CD4-positive, alpha-beta T cell treated with Interferon gamma for 1 hour (primary cell): ENCODE results near the gene STPG3.

ENCODE experiments used
- DNase-seq: peaks from one replicate; pipeline ENCODE4 v3.0.0-alpha.2; 2020

Gene STPG3

GRCh38 chr9:137267933-137268355 is 16.9 kb downstream of the STPG3 start:
- no peak for DNase-seq

DNA sequence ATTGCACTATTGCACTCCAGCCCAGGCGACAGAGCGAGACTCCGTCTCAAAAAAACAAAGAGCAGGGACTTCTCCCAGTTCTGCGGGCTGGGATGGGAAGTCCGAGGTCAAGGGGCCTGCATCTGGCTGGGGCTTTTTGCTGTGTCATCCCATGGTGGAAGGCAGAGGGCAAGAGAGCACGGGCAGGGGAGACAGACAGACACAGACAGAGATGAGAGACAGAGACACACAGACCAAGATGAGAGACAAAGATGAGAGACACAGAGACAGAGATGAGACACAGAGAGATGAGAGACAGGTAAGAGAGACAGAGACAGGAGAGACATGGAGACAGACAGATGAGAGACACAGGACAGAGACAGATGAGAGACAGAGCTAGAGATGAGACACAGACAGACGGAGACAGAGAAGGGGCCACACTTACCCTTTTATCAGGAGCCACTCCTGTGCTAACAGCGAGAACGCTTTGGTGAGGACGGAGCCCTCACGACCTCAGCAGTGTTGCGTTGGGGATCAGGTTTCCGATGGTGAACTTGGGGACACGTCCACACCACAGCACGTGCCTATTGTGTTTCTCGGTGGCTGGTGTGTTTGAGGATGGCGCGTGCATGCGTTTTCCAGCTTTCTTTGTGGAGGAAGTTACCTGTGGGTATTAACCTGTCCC is 17.6 kb downstream of the STPG3 start:
- no peak for DNase-seq

DNA sequence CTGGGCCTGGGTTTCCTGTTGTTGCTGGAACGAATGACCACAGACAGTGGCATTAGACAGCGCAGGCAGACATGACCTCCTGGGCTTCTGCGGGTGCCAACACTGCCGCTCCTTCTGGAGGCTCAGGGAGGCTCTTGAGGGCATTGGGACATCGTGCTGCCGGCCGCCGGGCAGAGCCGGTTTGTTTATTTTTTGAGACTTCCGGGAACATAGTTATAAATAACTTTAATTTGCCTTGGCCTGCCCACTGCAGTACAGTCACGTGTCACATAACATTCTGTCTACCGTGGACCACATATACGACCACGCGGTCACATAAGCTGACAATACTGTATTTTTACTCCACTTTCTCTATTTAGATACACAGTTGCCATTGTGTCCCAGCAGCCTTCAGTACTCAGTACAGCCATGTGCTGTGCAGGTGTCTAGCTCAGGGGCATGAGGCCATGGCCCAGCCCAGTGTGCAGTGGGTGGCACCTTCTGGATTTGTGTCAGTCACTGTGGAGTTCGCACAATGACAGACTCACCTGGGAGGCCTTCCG is 18.2 kb downstream of the STPG3 start:
- DNase-seq, result no peak

DNA sequence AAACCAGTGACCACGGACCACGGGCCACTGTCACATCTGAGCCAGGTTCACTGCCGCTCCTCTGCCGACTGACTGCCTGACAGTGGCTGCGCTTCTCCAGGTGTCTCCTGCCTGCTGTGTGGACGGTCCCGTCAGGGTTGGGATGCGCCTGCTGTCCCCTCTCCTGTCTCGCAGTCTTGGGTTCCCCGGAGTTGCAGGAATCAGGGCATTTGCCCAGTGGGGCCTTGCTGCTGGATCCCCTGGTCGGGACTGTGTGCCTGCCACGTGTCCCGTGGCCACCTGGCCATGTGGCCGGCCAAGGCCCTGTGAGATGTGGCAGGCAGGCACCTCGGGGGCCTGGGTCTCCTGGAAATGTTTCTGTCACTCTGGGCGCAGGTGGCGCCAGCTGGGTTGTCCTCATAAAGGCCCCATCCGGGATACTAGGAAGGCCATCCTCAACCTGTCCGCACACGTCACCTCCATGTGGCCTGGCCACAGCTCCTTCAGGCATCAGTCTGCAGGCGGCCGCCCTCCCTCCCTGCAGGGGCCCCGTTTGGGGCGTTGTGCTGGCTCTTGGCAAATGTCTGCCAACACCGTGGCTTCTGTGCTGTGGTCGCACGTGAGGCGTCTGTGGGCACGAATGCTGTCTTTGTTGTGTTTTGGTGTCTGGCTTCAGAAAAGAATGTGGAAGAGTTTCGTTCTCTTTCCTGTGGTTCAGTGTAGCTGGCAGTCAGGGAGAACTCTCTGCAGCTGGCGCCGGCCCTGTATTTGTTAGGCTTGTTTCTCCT is 20.0 kb downstream of the STPG3 start:
- no peak for DNase-seq

DNA sequence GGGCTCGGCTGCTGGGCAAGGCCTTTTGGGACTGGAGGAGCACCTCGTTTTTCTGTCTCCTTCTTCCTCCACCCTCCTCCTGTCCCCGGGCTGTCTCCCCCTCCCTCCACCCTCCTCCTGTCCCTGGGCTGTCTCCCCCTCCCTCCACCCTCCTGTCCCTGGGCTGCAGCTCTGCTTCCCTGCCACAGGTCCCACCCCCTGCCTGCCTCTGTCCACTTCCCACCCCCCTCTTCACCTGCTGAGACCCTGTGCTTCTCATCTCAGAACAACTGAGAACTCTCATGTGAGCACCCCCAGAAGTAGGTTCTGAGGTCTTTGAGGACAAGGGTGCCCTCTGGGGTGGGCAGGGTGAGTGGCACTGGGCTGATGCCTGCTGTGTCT is 20.6 kb downstream of the STPG3 start:
- DNase-seq, result no peak

GRCh38 chr9:137272241-137273094 is 21.4 kb downstream of the STPG3 start:
- DNase-seq, result no peak

DNA sequence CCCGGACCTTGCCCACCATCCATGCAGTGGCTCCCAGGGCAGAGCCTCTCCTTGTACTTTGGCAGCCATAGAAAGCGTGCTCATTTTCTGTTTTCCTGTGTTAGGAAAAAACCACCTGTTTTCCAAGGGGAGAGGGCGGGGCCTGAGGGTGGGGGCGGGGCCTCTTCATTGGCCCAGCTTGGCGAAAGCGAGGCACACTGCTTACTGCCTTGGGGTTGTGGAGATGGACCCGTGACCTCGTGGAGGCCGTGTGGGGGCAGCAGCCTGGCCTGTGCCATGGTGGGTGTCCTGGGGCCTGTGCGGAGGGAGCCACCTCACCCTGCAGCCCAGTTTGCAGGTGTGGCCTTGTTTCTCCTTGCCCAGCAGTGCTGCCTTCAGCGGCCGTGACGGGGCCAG is 22.0 kb downstream of the STPG3 start:
- DNase-seq, result no peak

DNA sequence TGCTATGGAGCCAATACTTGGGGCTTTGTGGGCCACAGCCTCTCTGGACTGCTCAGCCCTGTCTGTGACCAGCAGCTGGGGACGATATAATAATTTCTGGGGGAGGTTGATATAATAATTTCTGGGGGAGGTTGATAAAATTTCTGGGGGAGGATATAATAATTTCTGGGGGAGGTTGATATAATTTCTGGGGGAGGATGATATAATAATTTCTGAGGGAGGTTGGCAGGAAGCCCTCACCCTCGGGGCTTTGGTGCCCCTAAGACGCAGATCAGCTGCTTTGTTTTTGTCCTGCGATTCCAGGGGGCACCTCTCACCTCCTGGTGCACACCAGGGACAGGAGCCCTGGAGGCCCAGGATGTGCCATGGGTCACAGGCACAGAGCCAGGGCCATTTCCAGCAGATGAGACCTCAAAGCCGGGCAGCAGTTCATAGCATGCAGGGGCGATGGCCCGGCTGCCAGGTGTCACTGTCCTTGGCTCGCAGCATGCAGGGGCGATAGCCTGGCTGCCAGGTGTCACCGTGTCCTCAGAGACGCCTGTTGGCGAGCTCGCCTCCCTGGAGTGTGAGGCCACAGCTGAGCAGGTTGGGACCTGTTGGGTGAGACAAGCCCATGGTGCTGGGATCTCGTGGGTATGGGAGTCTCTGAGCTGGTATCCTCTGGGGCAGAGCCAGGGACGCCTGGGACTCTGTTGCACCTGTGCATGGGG is 22.7 kb downstream of the STPG3 start:
- DNase-seq, result no peak

DNA sequence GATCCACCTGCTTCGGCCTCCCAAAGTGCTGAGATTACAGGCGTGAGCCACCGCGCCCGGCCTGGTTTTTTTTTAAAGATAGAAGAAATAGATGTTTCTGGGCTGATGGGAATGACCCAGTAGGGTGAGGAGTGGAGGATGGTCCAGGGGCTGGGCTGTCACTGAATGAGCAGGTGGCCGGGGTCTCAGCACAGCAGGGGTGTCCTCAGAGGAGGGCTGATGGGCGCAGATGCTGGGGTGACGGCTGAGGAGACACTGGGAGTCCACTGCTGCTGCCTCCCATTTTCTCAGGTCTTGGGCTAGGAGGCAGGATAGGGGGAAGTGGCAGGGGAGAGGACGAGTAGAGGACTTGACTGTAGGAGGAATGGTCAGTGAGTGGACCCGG is 24.1 kb downstream of the STPG3 start:
- DNase-seq, result no peak

DNA sequence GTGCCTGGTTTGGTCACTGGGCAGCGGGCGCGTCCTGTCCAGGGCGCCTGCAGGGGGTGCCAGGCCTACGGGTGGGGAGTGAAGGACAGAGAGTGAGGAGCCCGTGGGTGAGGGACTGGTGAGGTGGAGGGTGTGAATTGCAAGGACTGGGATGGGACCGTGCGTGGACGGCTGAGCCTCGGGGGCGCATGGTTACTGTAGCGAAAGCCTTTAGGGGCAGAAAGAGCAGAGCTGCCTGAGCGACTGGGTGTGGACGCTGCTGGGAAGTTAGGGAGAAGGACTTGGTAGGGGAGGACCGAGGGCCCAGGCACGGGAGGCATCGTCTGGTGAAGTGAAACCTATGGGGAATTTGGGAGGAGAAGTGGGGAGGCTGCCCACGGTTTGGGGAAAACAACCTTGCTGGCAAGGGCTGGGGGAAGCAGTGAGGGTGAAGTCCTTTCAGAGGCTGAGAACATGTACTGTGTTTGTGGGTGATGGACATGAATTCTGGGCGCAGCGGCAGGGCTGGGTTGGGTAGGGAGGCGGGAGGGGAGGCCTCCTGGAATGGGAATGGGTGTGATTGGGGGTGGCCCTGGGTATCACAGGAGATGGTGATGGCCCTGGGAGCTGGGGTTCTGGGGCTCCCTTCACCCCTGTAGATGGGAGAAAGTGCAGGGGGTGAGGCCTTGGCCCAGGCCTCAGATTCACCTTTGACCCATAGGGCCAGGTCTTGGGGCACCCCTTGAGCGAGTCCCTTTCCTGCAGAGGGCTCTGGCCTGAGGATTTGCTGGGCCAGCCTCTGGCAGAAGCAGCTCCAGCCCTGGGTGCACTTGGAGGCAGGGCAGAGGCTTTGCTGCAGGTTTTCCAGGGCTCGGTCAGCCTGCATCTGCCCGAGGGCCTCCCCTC is 24.7 kb downstream of the STPG3 start:
- DNase-seq, result no peak

DNA sequence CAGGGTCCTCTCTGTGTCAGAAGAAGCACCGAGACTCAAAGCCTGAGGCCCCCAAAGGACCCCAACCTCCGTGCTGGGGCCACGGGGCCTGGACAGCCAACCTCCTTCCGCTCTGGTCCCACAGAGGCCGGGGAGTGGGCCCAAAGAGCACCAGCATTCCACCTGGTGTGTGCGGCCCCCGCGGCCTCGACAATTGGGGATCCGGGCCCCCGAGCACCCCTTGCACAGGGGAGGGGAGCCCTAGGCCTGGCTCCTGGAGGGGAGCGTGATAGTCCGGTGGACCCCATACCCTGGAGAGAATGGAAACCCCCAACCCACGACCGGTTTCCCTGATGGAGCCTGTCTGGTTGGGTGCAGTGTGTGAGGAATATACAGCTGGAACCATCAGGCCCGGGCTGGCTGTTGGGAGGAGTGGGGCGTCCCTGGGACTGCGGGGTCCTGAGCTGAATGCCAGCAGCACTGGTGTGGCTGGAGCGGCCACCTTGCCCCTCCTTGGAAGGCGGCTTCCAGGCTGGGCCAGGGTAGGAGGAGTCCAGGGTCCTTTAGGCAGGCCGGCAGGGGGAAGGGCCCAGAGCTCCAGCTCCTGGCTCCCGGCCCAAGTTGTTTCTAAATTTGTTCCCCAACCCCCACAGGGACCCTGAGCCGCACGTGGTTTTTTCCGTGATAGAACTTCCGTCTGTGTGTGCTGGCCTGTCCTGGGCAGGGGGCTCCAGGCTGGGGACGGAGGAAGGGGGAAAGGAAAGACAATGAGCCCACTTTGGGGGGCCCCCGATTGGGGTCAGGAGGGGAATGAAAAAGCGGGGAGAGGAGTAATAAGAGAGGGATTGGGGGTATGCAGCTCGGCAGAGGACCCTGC is 25.6 kb downstream of the STPG3 start:
- DNase-seq, result no peak

GRCh38 chr9:137277329-137278041 is 26.4 kb downstream of the STPG3 start, which contains the start of gene TOR4A:
Gene TOR4A, plus strand, starts transcription at chr9:137277726. Its CDS starts 964 bp downstream, at chr9:137278690.
- peak; percentile 67 for DNase-seq

GRCh38 chr9:137278061-137278701 is 27.1 kb downstream of the STPG3 start:
- DNase-seq, result peak; percentile 31

GRCh38 chr9:137278721-137279711 is 27.9 kb downstream of the STPG3 start:
- no peak for DNase-seq

DNA sequence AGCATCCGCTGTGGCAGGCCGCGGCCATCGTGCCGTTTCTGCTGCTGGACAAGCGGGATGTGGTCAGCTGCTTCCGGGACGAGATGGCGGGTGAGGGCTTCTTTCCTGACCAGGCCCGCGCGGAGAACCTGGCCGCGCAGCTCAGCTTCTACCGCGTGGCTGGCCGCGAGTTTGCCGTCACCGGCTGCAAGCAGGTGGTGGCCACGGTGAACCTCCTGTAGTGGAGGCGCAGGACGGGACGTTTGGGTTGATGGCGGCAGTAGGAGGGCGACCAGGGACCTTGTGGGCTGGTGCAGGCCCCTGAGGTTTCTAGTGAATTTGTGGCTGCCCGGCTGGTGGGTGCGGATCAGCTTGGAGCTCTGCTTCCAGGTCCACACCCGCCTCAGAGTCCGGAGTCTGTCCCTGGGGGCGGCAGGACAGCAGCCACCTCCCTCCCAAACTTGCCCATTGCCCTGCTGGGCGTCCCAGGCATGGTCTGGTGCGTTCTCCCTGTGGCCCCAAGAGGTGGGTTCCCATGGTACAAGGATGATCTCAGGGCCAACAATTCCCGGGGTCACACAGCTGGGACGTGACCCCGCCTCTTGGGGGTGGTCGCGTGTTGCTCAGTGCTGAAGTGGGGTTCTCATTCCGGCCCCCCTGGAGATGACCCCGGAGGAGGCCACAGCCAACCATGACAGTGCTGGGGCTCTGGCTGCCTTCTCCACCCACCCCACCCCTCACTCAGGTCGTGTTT is 28.8 kb downstream of the STPG3 start:
- DNase-seq, result no peak

DNA sequence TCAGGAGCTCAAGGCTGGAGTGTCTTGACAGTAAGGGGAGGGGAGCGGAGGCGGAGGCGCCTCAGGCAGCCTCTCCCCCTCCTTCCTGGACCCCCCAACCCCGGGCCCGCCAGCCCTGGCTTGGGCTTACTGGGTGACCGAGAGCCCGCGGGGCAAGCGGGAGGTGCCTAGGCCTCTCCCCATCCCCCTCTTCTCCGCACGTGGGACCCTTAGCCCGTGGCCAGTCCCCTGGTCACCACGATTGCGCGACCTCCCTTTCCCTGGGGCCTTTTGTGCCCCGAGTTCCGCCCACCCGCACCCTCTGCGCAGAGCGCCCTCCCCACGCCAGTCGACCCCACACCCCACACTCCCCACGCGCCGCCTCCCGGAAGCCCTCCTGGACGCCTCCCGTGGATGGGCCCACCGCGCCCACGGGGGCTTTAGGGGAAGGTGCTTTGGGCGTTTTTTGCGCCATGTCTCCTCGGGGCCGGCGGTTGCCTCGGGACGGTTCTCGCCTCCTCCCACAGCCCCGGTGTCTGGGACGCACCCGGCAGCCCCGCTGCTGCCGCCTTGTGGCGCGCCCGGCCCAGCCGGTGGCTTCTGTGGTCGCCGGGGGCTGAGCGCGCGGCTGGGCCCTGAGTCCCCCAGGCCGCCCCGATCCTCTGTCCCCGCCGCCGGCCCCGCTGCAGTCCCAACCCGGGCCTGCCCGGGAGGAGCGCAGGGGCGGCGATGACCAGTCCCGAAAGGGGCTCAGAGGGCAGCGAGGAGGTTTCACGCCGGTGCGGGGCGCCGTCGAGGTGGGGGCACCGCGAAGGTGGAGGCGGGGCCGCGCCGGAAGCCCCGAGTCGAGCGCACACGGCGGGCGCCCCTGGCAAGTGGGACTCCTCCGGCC is 29.6 kb downstream of the STPG3 start:
- DNase-seq, result no peak
